GM23338 (cell line): Measurements from ENCODE around the gene CRNKL1.

Source experiments
- CTCF ChIP-seq, 2 experiments: fragments of 200-600 bp in 1 of 2; sonication (generic) in 1 of 2; conservative IDR thresholded peaks; 2 replicates each; pipeline versions ENCODE4 v1.5.1 to v1.6.1; 2016 to 2017; ENCODE audit warnings: antibody characterized with exemption in 2 of 2, low read depth in 2 of 2, mild to moderate bottlenecking in 2 of 2, moderate library complexity in 1 of 2
- EZH2 ChIP-seq: fragments of 200-600 bp; sonication (generic); IDR thresholded peaks from one replicate; pipeline ENCODE4 v1.8.0; 2017; ENCODE audit warnings: antibody characterized with exemption, mild to moderate bottlenecking, low read depth; ENCODE audit not compliant: unreplicated experiment
- NANOG ChIP-seq: IDR thresholded peaks from 2 replicates; pipeline ENCODE4 v1.6.1; 2016; ENCODE audit warnings: antibody characterized with exemption, borderline replicate concordance
- POLR2AphosphoS5 ChIP-seq: IDR thresholded peaks from 2 replicates; pipeline ENCODE4 v1.6.1; 2016; ENCODE audit warnings: antibody characterized with exemption, low read depth
- ZNF114 ChIP-seq: fragments of 250-450 bp; sonication (Bioruptor Pico); IDR thresholded peaks from 2 replicates; pipeline ENCODE4 v1.5.0; 2020; ENCODE audit warnings: mild to moderate bottlenecking, moderate library complexity
- ZNF462 ChIP-seq: fragments of 250-450 bp; sonication (Bioruptor Pico); IDR thresholded peaks from 2 replicates; pipeline ENCODE4 v1.5.0; 2020; ENCODE audit warnings: mild to moderate bottlenecking, moderate library complexity
- TF ChIP-seq, protein P1 (sequence below): IDR thresholded peaks from one replicate; pipeline ENCODE4 v1.6.1; 2018; ENCODE audit warnings: antibody characterized with exemption; ENCODE audit not compliant: unreplicated experiment

DNA sequence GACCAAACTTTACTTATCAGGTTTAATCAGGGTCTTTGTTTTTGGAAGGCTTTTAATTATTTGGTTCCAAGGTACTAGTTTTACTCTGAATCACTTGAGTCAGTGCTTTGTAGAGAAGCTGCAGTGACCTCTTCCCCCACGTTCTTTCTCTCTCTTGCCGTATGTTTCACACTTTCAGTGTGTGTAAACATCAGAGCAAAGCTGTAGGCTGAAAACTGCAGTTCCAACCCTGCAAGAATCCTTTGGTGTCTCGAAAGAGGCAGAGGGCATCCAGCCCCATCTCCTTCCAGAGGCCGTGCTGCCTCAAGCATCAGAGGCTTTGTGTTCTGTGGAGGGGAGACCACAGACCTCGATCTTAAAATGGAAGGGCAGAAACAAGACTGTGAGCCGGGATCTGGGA is 42.1 kb upstream of the CRNKL1 start:
- TF ChIP-seq CTCF (conservative IDR thresholded peaks at IDR 0.05; ENCODE audit: low read depth in 2 of 2) (no peak), EZH2 (no peak), ZNF114 (no peak), POLR2AphosphoS5 (no peak), NANOG (no peak), ZNF462 (CRISPR knock-in tag) (no peak)
- TF ChIP-seq, protein P1, sequence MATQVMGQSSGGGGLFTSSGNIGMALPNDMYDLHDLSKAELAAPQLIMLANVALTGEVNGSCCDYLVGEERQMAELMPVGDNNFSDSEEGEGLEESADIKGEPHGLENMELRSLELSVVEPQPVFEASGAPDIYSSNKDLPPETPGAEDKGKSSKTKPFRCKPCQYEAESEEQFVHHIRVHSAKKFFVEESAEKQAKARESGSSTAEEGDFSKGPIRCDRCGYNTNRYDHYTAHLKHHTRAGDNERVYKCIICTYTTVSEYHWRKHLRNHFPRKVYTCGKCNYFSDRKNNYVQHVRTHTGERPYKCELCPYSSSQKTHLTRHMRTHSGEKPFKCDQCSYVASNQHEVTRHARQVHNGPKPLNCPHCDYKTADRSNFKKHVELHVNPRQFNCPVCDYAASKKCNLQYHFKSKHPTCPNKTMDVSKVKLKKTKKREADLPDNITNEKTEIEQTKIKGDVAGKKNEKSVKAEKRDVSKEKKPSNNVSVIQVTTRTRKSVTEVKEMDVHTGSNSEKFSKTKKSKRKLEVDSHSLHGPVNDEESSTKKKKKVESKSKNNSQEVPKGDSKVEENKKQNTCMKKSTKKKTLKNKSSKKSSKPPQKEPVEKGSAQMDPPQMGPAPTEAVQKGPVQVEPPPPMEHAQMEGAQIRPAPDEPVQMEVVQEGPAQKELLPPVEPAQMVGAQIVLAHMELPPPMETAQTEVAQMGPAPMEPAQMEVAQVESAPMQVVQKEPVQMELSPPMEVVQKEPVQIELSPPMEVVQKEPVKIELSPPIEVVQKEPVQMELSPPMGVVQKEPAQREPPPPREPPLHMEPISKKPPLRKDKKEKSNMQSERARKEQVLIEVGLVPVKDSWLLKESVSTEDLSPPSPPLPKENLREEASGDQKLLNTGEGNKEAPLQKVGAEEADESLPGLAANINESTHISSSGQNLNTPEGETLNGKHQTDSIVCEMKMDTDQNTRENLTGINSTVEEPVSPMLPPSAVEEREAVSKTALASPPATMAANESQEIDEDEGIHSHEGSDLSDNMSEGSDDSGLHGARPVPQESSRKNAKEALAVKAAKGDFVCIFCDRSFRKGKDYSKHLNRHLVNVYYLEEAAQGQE = no peak
